NCI-H1048 (cell line): ENCODE data around the gene KCNH2.
"Not testable (repeated sequence)": the region's sequence is repeated elsewhere in the genome, so short reads cannot be mapped to it uniquely, and the experiment has no call there.

Experiments
- DNase-seq: peaks from one replicate; lab custom pipeline; 2025; lab: John Stamatoyannopoulos, UW

Gene KCNH2

GRCh38 chr7:150934045-150934766 lies 43.9 kb downstream of the KCNH2 start:
- no peak for DNase-seq

GRCh38 chr7:150931199-150931869 lies 46.8 kb downstream of the KCNH2 start:
- no peak for DNase-seq

- DNase-seq = no peak
Observed at GRCh38 chr7:150928541-150928940, 49.6 kb downstream of the KCNH2 start.

- DNase-seq = no peak
Observed at GRCh38 chr7:150927956-150928344, 50.2 kb downstream of the KCNH2 start.

- DNase-seq = no peak
Observed at GRCh38 chr7:150927157-150927955, 50.8 kb downstream of the KCNH2 start.

GRCh38 chr7:150926066-150926465 lies 52.1 kb downstream of the KCNH2 start:
- no peak for DNase-seq

GRCh38 chr7:150924369-150924781 lies 53.7 kb downstream of the KCNH2 start:
- DNase-seq = no peak

GRCh38 chr7:150923802-150924201 lies 54.3 kb downstream of the KCNH2 start:
- no peak for DNase-seq

- DNase-seq = no peak
Observed at GRCh38 chr7:150923196-150923595, 54.9 kb downstream of the KCNH2 start.

GRCh38 chr7:150919160-150919559 lies 59.0 kb downstream of the KCNH2 start:
- no peak for DNase-seq

- DNase-seq = no peak
Observed at GRCh38 chr7:150918378-150918777, 59.7 kb downstream of the KCNH2 start.

- no peak for DNase-seq
Observed at GRCh38 chr7:150917969-150918368, 60.2 kb downstream of the KCNH2 start.

GRCh38 chr7:150916670-150917069 lies 61.5 kb downstream of the KCNH2 start:
- DNase-seq = no peak

GRCh38 chr7:150914966-150915365 lies 63.2 kb downstream of the KCNH2 start:
- no peak for DNase-seq

- DNase-seq = no peak
Observed at GRCh38 chr7:150914196-150914595, 63.9 kb downstream of the KCNH2 start.

GRCh38 chr7:150912427-150912826 lies 65.7 kb downstream of the KCNH2 start:
- DNase-seq = no peak

GRCh38 chr7:150911590-150912267 lies 66.4 kb downstream of the KCNH2 start:
- DNase-seq = no peak

- no peak for DNase-seq
Observed at GRCh38 chr7:150910996-150911422, 67.1 kb downstream of the KCNH2 start.

GRCh38 chr7:150910305-150910995 lies 67.7 kb downstream of the KCNH2 start:
- not testable (repeated sequence) for DNase-seq

- DNase-seq = no peak
Observed at GRCh38 chr7:150909200-150909995, 68.7 kb downstream of the KCNH2 start.

- no peak for DNase-seq
Observed at GRCh38 chr7:150908173-150908572, 69.9 kb downstream of the KCNH2 start.
